OCI-LY7 (cell line): Measurements from ENCODE around the gene FAM177A1. TPM values are rescaled to one million over a fixed set of nuclear protein-coding genes. Genes with fewer than 3 reads are reported as not detected.
A peak's percentile ranks its signal among the peaks of the same experiment; 100 is the strongest.

Source experiments
- BruUV-seq: library from RNA; stranded (reverse); fragments of 400-500 nt; replicated peaks from 2 replicates; lab custom pipeline; 2021; lab: Mats Ljungman, UMichigan
- CTCF ChIA-PET: fragments of 300-600 bp; sonication (Branson Sonifier 250); formaldehyde crosslinking; loops from one replicate; lab custom pipeline; 2022; ENCODE audit warnings: antibody characterized with exemption; ENCODE audit not compliant: unreplicated experiment; lab: Charles Lee
- POLR2A ChIA-PET: fragments of 300-600 bp; sonication (Branson Sonifier 250); formaldehyde crosslinking; loops from one replicate; lab custom pipeline; 2022; ENCODE audit warnings: antibody characterized with exemption; lab: Charles Lee
- DNase-seq: peaks from one replicate; pipeline ENCODE4 v3.0.0-alpha.2; 2015; ENCODE audit warnings: low spot score
- H2AFZ ChIP-seq: fragments of 200-600 bp; sonication (generic), shearing (Covaris generic); 2 replicates; pipeline ENCODE4 v1.6.1; 2014; ENCODE audit warnings: mild to moderate bottlenecking, antibody characterized with exemption, low read length, moderate library complexity
- H3K27ac ChIP-seq: fragments of 200-600 bp; sonication (generic); 2 replicates; pipeline ENCODE4 v1.5.1; 2014; ENCODE audit warnings: mixed run types, low read depth, mild to moderate bottlenecking, moderate library complexity, low read length, inconsistent platforms; ENCODE audit not compliant: poor library complexity, severe bottlenecking
- H3K36me3 ChIP-seq: fragments of 200-600 bp; sonication (generic); 2 replicates; pipeline ENCODE4 v1.6.1; 2014; ENCODE audit warnings: mild to moderate bottlenecking, antibody characterized with exemption, low read length, moderate library complexity, mixed read lengths; ENCODE audit not compliant: insufficient read depth
- H3K4me1 ChIP-seq: fragments of 200-600 bp; sonication (generic); 2 replicates; pipeline ENCODE4 v1.5.1; 2014; ENCODE audit warnings: mild to moderate bottlenecking, low read length; ENCODE audit not compliant: insufficient read depth, poor library complexity, severe bottlenecking
- H3K4me2 ChIP-seq: fragments of 200-600 bp; sonication (generic); 2 replicates; pipeline ENCODE4 v1.6.1; 2014; ENCODE audit warnings: mild to moderate bottlenecking, low read length
- H3K4me3 ChIP-seq: fragments of 200-600 bp; sonication (generic); 2 replicates; pipeline ENCODE4 v1.5.1; 2014; ENCODE audit warnings: mild to moderate bottlenecking, low read depth, low read length; ENCODE audit not compliant: poor library complexity, severe bottlenecking
- H3K79me2 ChIP-seq: fragments of 200-600 bp; sonication (generic); 2 replicates; pipeline ENCODE4 v1.6.1; 2016; ENCODE audit warnings: low read depth, mild to moderate bottlenecking, low read length, moderate library complexity, mixed read lengths; ENCODE audit not compliant: insufficient read depth
- H3K9me2 ChIP-seq: fragments of 200-600 bp; sonication (generic); 2 replicates; pipeline ENCODE4 v1.6.1; 2016; ENCODE audit warnings: mild to moderate bottlenecking, low read length, mixed read lengths; ENCODE audit not compliant: insufficient read depth
- H3K9me3 ChIP-seq: fragments of 200-600 bp; sonication (generic); 2 replicates; pipeline ENCODE4 v1.6.1; 2014; ENCODE audit warnings: mild to moderate bottlenecking, mixed run types, low read length, mixed read lengths
- H4K20me1 ChIP-seq: fragments of 200-600 bp; sonication (generic); 2 replicates; pipeline ENCODE4 v1.6.1; 2014; ENCODE audit warnings: mild to moderate bottlenecking, antibody characterized with exemption, low read length, moderate library complexity, mixed read lengths; ENCODE audit not compliant: insufficient read depth
- EZH2phosphoT487 ChIP-seq: fragments of 200-600 bp; sonication (generic); IDR thresholded peaks from 2 replicates; pipeline ENCODE4 v1.6.1; 2018; ENCODE audit warnings: low read depth, borderline replicate concordance, mild to moderate bottlenecking, mixed run types, antibody characterized with exemption, low read length, moderate library complexity, mixed read lengths
- intact Hi-C: fragments of 100-400 bp; cut with micrococcal nuclease; formaldehyde crosslinking; loops from one replicate; pipeline ENCODE4 v1.10.0; 2022; ENCODE audit not compliant: unreplicated experiment
- total RNA-seq, 2 experiments: library from RNA; depleted of rRNA in 1 of 2; stranded (reverse); fragments of >200 nt in 1 of 2; shearing (Covaris generic) in 1 of 2; gene quantifications; 2 replicates each; pipeline ENCODE4 v1.2.3, GENCODE V29; 2014 to 2022
- TF ChIP-seq, protein P1 (sequence below): fragments of 200-600 bp; sonication (generic); conservative IDR thresholded peaks from 2 replicates; pipeline ENCODE4 v1.5.1; 2014; ENCODE audit warnings: mild to moderate bottlenecking, antibody characterized with exemption, low read length, moderate library complexity, mixed read lengths

FAM177A1 gene
- total RNA-seq, 2 experiments from 2014 or later: 17.3 to 31.8 TPM

DNA sequence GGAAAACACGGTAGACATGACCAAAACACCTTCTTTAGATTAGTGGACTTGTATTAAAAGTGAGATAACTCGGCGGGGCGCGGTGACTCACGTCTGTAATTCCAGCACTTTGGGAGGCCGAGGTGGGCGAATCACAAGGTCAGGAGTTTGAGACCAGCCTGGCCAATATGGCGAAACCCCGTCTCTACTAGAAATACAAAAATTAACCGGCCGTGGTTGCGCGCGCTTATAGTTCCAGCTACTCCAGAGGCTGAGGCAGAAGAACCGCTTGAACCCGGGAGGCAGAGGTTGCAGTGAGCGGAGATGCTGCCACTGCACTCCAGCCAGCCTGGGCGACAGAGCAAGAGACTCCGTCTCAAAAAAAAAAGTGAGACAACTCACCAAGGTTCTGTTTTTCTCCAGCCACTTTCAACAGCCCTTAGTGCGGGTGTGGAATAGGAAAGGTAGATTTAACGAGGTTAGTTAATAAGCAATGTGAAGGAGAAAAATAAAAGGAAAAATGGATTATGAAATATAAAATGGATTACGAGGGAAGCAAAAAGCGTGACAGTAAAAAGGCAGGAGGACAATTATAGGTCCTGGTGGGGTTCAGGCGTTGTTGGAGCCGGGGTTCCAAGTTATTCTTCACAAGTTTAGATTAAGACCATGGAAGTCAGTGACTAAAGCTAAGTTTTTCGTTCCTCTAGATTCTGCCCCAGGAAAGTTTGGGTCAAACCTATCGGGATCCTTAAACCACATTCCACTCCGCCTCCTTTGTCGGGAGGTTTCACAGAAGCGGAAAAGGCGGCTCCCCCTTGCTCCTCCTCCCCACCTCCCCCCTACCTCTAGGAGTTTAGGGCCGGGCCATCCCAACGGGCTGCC lies 75.2 kb downstream of the FAM177A1 start:
- CTCF ChIA-PET: interaction anchor here (0.6 to 0.9 kb wide), 3 partner anchors 17 to 171 kb away, joined by 3 read pairs; partner anchors contain the start of gene PSMA6
- H3K4me3 ChIP-seq: peak overlapping the region; percentile 85
- H3K36me3 ChIP-seq: peaks cover 5% of the 10 kb centered on the region; the same call in 1 of the 2 replicates
- no peak for DNase-seq
- intact Hi-C loops: loop anchor here (1.0 to 5.0 kb wide), 4 partner anchors 247 to 686 kb away; partner anchors contain the start of genes CFL2 and RALGAPA1
- peaks cover 52% of the 10 kb centered on the region for H3K79me2 ChIP-seq
- peak overlapping the region; percentile 81 for H3K27ac ChIP-seq
- peaks cover 30% of the 10 kb centered on the region for H3K4me1 ChIP-seq
- BruUV-seq: TSS peak; percentile 86
- peak overlapping the region; percentile 78; the same call in 1 of the 2 replicates for H2AFZ ChIP-seq
- H3K9me3 ChIP-seq: no peaks in the 10 kb centered on the region
- H3K4me2 ChIP-seq: peak overlapping the region; percentile 89
- POLR2A ChIA-PET: interaction anchor here (0.5 to 4.1 kb wide), 9 partner anchors 13 to 408 kb away, joined by 3 to 19 read pairs (median 4); partner anchors contain the start of gene FAM177A1
- no peaks in the 10 kb centered on the region for H4K20me1 ChIP-seq
- H3K9me2 ChIP-seq: no peaks in the 10 kb centered on the region
- TF ChIP-seq, protein P1, sequence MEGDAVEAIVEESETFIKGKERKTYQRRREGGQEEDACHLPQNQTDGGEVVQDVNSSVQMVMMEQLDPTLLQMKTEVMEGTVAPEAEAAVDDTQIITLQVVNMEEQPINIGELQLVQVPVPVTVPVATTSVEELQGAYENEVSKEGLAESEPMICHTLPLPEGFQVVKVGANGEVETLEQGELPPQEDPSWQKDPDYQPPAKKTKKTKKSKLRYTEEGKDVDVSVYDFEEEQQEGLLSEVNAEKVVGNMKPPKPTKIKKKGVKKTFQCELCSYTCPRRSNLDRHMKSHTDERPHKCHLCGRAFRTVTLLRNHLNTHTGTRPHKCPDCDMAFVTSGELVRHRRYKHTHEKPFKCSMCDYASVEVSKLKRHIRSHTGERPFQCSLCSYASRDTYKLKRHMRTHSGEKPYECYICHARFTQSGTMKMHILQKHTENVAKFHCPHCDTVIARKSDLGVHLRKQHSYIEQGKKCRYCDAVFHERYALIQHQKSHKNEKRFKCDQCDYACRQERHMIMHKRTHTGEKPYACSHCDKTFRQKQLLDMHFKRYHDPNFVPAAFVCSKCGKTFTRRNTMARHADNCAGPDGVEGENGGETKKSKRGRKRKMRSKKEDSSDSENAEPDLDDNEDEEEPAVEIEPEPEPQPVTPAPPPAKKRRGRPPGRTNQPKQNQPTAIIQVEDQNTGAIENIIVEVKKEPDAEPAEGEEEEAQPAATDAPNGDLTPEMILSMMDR: no peak
- TF ChIP-seq EZH2phosphoT487: no peak

DNA sequence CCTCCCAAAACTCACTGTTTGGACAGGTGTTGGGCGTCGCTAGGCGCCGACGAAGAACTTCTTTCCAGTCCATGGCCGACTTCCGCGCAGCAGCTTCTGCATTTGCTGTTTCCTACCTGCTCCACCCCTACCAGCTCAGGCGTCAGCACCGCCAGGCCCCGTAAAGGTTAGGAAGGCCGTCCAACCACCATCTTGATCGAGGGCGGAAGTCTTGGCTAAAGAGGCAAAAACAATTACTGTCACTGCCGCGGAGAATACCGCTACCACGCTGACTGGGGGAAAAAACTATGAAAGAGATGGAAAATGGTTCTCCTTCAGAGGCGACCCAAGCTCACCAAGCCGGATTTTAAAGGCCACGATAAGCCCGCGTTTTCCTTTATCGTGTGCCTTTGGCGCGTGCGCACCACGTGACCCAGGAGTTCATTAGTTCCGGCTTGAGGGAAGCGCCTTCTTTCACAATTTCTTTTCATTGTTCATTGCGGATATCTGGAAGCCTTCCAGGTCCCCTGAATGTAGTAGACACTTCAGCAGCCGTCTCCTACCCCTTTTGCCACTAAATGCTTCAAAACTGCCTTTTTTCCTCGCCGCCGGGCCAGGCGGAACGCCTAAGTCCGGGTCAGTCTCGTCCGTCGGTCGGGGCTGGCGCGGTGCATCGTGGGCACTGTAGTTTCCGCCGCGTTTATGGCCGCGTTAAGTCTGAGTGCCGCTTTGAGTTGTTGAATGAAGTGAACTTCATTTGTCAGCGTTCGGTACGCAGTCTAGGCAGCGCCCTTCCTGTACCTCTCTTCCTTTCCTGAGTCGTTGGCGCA lies 76.0 kb downstream of the FAM177A1 start, which contains the start of the genes PPP2R3C and PRORP:
Gene PPP2R3C (minus strand): TSS at position 104 of the 809 bp plus-strand sequence. CDS start 31 bp downstream, at position 73.
Gene PRORP (plus strand): TSS at position 666 of the 809 bp plus-strand sequence. CDS start 694 bp downstream, outside the sequence.
- H3K9me3 ChIP-seq: no peaks in the 10 kb centered on the region
- no peaks in the 10 kb centered on the region for H4K20me1 ChIP-seq
- BruUV-seq: no TSS peak
- intact Hi-C loops: loop anchor here (1.0 to 5.0 kb wide), 7 partner anchors 76 to 685 kb away; partner anchors contain the start of genes CFL2, FAM177A1, PSMA6 and RALGAPA1
- no peak for TF ChIP-seq EZH2phosphoT487
- TF ChIP-seq, protein P1: no peak
- peak within 1 kb of the TSS; percentile 78 for H2AFZ ChIP-seq
- H3K4me3 ChIP-seq: peak within 1 kb of the TSS; percentile 85
- POLR2A ChIA-PET: interaction anchor here (0.6 to 4.1 kb wide), 15 partner anchors 8 to 419 kb away, joined by 3 to 19 read pairs (median 4); partner anchors contain the start of gene FAM177A1
- H3K9me2 ChIP-seq: no peaks in the 10 kb centered on the region
- H3K4me2 ChIP-seq: peak within 1 kb of the TSS; percentile 89
- H3K4me1 ChIP-seq: peaks cover 38% of the 10 kb centered on the region
- peak; percentile 97 for DNase-seq
- H3K79me2 ChIP-seq: peaks cover 58% of the 10 kb centered on the region
- H3K36me3 ChIP-seq: peaks cover 11% of the 10 kb centered on the region
- H3K27ac ChIP-seq: peak within 1 kb of the TSS; percentile 81
- CTCF ChIA-PET: interaction anchor here (0.6 to 0.9 kb wide), 3 partner anchors 18 to 170 kb away, joined by 3 read pairs; partner anchors contain the start of gene PSMA6
